ENCODE results near the gene POLR2E. TPM values are rescaled to one million over a fixed set of nuclear protein-coding genes. Genes with fewer than 3 reads are reported as not detected.

The POLR2E gene
- total RNA-seq, 1 experiment from 2014 or later, result 261 TPM

- H3K79me2 ChIP-seq (ENCODE audit: insufficient read depth, low read length), result no peaks in the 10 kb centered on the region
- H3K9ac ChIP-seq (ENCODE audit: extremely low read depth, insufficient read length, low read length), result no peak overlapping the region
- no peak overlapping the region for H3T11ph ChIP-seq (ENCODE audit: low read length)
- WGBS (ENCODE audit: extremely low coverage, insufficient read length, low lambda C conversion rate), result no CpG with 5 or more reads among the region's 50 CpGs
- no peak overlapping the region for H2AFZ ChIP-seq (ENCODE audit: low read length)
- peaks cover 2 to 7% of the 10 kb centered on the region in 2 experiments; a peak in 3 of 4 replicates for H3K4me1 Mint-ChIP-seq
- TF ChIP-seq CTCF (conservative IDR thresholded peaks at IDR 0.05), result no peak
- H4K8ac ChIP-seq (replicated peaks; ENCODE audit: insufficient read length, low read depth, low read length), result no peak overlapping the region
- H2AK5ac ChIP-seq (ENCODE audit: insufficient read length, low read length), result no peak overlapping the region
- peaks cover 14 to 42% (median 24%) of the 10 kb centered on the region in 3 experiments; a peak in 6 of 7 replicates for H3K36me3 Mint-ChIP-seq (ENCODE audit: insufficient read depth in 1 of 3, low read depth in 3 of 3)
- H4K5ac ChIP-seq (ENCODE audit: insufficient read length, low read depth, low read length), result no peak overlapping the region
- H3K27me3 ChIP-seq (ENCODE audit: insufficient read depth, low read length), result no peaks in the 10 kb centered on the region
- H3K56ac ChIP-seq (ENCODE audit: insufficient read length, low read depth, low read length), result no peak overlapping the region
- no peak overlapping the region for H2BK20ac ChIP-seq (ENCODE audit: low read depth, low read length, poor library complexity, severe bottlenecking)
- H3K9me3 Mint-ChIP-seq, result no peaks in the 10 kb centered on the region; a peak in 1 of 5 replicates
- no peak overlapping the region for H3K18ac ChIP-seq (ENCODE audit: insufficient read length, low read depth, low read length)
- H3K4me1 ChIP-seq (ENCODE audit: insufficient read depth, low read length), result no peaks in the 10 kb centered on the region
- no peaks in the 10 kb centered on the region for H3K79me1 ChIP-seq (ENCODE audit: insufficient read depth, low read depth, low read length, poor library complexity, severe bottlenecking)
- no peak overlapping the region for H3K4me2 ChIP-seq (ENCODE audit: insufficient read depth, insufficient read length, low read length)
- H3K27me3 Mint-ChIP-seq (ENCODE audit: low read depth), result no peaks in the 10 kb centered on the region
- H3K23me2 ChIP-seq (ENCODE audit: insufficient read length, low read depth, low read length, poor library complexity, severe bottlenecking), result no peaks in the 10 kb centered on the region
- no peak overlapping the region for H3K27ac ChIP-seq (ENCODE audit: insufficient read length, low read depth, low read length)
- H3K27ac Mint-ChIP-seq, result no peak overlapping the region
- H4K91ac ChIP-seq (ENCODE audit: insufficient read length, low read depth, low read length), result no peak overlapping the region
- no peak overlapping the region for H2BK120ac ChIP-seq (ENCODE audit: low read depth, low read length, poor library complexity, severe bottlenecking)
- no peak overlapping the region for H2BK5ac ChIP-seq (ENCODE audit: insufficient read length, low read length)
- H3K4ac ChIP-seq (ENCODE audit: low read depth, low read length), result no peak overlapping the region
- no peak overlapping the region for H2BK15ac ChIP-seq (ENCODE audit: low read depth, low read length)
- H3K9me3 ChIP-seq (ENCODE audit: control insufficient read depth, low read depth, low read length), result no peaks in the 10 kb centered on the region
- no peak overlapping the region for H3K23ac ChIP-seq (ENCODE audit: insufficient read length, low read depth, low read length)
- no peak overlapping the region for H3K14ac ChIP-seq (ENCODE audit: insufficient read depth, low read length)
- no peaks in the 10 kb centered on the region for H4K20me1 ChIP-seq (ENCODE audit: control insufficient read depth, insufficient read depth, insufficient read length)
- H2BK12ac ChIP-seq (ENCODE audit: insufficient read length, low read depth, low read length), result no peak overlapping the region
- no peak for DNase-seq
- H3K4me3 Mint-ChIP-seq, result no peak overlapping the region
Measured at GRCh38 chr19:1119475-1120217, 24.5 kb upstream of the POLR2E start.
